ENCODE results near the gene HRH3.

The HRH3 gene

DNA sequence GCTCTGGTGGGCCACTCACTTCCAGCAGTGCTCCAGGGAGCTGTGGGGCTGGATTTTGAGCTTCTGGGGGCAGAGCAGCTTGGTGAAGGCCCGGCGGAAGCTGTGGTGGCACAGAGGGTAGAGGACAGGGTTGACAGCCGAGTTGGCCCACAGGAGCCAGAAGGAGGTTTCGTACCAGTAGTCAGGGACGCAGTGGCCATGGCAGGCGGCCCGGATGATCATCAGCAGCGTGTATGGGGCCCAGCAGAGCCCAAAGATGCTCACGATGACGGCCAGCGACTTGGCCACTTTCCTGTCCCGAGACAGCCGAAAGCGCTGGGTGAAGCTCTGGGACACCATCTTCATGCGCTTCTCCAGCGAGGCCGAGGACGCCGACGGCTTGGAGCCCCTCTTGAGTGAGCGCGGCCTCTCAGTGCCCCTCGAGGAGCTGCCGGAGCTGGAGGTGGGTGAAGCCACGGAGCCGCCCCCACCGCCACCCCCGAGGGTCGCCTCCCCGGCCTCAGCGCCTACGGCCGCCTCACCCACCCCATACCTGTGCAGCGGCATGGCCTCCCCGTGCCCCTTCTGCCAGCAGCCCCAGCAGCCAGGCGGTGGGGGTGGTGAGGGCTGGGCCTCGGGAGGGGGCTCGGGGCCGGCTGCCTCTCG, 4.0 kb downstream of the HRH3 start:
- H3K4me3 ChIP-seq (ENCODE audit: low read depth, low read length) = no peak overlapping the region
- no peak for DNase-seq (ENCODE audit: low read depth)
- TF ChIP-seq, protein P1, sequence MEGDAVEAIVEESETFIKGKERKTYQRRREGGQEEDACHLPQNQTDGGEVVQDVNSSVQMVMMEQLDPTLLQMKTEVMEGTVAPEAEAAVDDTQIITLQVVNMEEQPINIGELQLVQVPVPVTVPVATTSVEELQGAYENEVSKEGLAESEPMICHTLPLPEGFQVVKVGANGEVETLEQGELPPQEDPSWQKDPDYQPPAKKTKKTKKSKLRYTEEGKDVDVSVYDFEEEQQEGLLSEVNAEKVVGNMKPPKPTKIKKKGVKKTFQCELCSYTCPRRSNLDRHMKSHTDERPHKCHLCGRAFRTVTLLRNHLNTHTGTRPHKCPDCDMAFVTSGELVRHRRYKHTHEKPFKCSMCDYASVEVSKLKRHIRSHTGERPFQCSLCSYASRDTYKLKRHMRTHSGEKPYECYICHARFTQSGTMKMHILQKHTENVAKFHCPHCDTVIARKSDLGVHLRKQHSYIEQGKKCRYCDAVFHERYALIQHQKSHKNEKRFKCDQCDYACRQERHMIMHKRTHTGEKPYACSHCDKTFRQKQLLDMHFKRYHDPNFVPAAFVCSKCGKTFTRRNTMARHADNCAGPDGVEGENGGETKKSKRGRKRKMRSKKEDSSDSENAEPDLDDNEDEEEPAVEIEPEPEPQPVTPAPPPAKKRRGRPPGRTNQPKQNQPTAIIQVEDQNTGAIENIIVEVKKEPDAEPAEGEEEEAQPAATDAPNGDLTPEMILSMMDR (IDR thresholded peaks at IDR 0.05; ENCODE audit: low read depth, low read length) = no peak
- TF ChIP-seq, protein P2, sequence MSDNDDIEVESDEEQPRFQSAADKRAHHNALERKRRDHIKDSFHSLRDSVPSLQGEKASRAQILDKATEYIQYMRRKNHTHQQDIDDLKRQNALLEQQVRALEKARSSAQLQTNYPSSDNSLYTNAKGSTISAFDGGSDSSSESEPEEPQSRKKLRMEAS (IDR thresholded peaks at IDR 0.05; ENCODE audit: low read depth, low read length) = no peak
- TF ChIP-seq MYC (IDR thresholded peaks at IDR 0.05; ENCODE audit: low read depth, low read length) = no peak
- no peak for TF ChIP-seq POLR2A (IDR thresholded peaks at IDR 0.05; ENCODE audit: extremely low read depth, insufficient read length)

DNA sequence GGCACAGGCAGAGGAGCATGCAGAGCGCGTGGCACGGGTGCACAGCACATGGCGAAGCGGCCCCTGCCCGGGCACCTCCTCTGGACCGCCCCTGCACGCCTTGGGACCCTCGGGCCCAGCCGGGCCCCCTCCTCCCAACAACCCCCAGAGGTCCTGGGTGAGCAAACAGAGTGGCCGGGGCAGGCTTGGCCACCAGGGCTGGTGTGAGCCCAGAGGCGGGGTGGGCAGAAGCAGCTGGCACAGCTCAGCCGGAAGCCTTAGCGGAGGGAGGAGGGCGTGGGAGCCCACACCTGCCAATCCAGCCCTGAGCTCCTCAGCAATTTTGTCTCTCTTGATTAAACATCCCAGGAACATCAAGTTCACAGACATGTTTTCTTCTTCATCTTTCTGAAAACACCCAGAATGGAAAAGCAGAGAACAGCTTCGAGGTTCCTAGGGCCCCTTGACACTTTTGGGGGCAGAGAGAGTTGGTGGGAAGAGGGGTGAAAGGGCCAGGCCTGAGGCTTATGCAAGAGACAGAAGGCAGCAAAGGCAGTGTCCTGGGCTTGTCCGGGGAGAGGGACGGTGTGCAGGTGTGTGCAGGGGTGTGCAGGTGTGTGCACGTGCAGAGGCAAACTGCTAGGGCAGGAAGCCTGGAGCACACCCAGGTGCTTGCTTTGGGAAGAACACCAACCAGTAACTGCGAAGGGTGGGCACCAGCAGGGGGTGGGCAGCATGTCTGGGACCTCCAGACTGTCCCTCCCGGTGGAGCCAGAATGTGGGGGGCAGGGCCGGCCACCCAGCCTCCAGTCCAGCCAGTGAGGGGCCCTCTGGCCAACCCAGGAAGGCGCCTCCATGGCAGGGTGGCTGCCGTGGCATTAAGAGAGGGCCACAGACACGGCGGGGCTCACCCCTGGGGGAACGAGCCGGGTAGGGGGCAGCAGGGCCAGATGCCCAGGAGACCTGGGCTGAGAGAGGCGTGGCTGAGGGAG, 4.8 kb downstream of the HRH3 start:
- H3K4me3 ChIP-seq (ENCODE audit: low read depth, low read length) = no peak overlapping the region
- no peak for TF ChIP-seq POLR2A (IDR thresholded peaks at IDR 0.05; ENCODE audit: extremely low read depth, insufficient read length)
- TF ChIP-seq, protein P1 (IDR thresholded peaks at IDR 0.05; ENCODE audit: low read depth, low read length) = no peak
- TF ChIP-seq, protein P2 (IDR thresholded peaks at IDR 0.05; ENCODE audit: low read depth, low read length) = no peak
- no peak for TF ChIP-seq MYC (IDR thresholded peaks at IDR 0.05; ENCODE audit: low read depth, low read length)
- no peak for DNase-seq (ENCODE audit: low read depth)

DNA sequence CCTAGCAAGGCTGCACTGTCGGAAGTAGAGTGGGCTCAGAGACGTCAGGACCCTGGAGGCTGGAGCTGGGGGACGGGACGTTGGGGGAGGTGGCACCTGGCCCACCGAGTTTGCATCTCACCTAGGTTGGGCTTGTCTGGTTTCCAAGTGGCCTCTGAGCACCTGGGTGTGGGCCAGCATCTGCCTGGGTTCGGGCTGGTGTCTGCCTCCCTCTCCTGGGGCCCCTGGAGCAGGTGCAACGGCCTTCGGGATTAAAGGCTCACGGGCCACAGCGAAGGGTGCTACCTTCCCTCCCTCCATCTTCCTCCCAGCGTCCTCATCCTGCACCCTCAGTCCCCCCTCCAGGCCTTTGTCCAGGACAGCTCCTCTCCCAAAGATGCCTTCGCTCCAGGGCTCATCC, 6.0 kb downstream of the HRH3 start:
- H3K4me3 ChIP-seq (ENCODE audit: low read depth, low read length) = no peak overlapping the region
- DNase-seq (ENCODE audit: low read depth) = no peak
- TF ChIP-seq, protein P2 (IDR thresholded peaks at IDR 0.05; ENCODE audit: low read depth, low read length) = no peak
- no peak for TF ChIP-seq POLR2A (IDR thresholded peaks at IDR 0.05; ENCODE audit: extremely low read depth, insufficient read length)
- no peak for TF ChIP-seq MYC (IDR thresholded peaks at IDR 0.05; ENCODE audit: low read depth, low read length)
- TF ChIP-seq, protein P1 (IDR thresholded peaks at IDR 0.05; ENCODE audit: low read depth, low read length) = no peak

DNA sequence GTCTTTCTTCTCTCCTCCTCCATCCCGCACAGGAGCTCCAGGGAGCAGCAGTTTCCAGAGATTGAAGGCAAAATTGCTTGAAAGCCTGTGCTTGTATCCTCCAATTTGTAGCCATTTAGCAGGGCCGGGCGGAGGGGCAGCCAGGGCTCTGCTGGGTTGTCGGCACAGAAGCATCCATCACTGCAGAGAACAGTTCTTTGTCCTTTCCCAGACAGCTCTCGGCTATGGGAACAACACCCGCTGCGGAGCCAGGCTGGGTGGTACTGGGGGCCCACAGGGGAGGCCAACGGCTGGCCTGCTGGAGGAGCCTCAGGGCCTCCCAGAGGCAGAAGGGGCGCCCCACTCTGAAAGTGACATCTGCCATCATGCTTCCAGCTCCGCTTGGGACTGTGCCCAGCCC, 7.8 kb downstream of the HRH3 start:
- no peak overlapping the region for H3K4me3 ChIP-seq (ENCODE audit: low read depth, low read length)
- no peak for DNase-seq (ENCODE audit: low read depth)
- TF ChIP-seq POLR2A (IDR thresholded peaks at IDR 0.05; ENCODE audit: extremely low read depth, insufficient read length) (no peak), MYC (IDR thresholded peaks at IDR 0.05; ENCODE audit: low read depth, low read length) (no peak)
- TF ChIP-seq, protein P1 (IDR thresholded peaks at IDR 0.05; ENCODE audit: low read depth, low read length) = no peak
- TF ChIP-seq, protein P2 (IDR thresholded peaks at IDR 0.05; ENCODE audit: low read depth, low read length) = no peak

DNA sequence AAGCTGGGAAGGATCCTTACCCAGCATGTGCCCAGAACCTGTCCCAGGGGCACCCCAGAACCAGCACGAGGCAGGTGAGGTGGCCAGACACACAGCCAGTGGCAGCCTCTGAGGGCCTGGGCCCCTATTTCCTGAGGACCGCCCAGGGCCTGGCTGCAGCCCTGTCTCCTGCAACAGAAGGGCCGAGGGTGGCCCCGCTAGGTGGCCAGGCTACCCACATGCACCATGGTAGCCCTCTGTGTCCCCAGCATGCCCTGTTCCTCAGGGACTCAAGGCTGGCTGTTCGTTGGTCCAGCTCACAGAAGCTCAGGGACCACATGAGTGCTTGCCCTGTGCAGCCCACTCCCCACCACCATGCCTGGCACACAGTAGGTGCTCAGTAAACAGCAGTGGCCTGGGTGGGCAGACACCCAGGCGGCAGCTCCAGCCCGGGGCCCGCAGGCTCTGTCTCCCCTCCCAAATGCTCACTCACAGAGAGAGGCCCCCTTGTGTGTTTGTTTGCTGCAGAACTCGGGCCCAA, 8.2 kb downstream of the HRH3 start:
- DNase-seq (ENCODE audit: low read depth) = no peak
- H3K4me3 ChIP-seq (ENCODE audit: low read depth, low read length) = no peak overlapping the region
- TF ChIP-seq, protein P1 (IDR thresholded peaks at IDR 0.05; ENCODE audit: low read depth, low read length) = no peak
- TF ChIP-seq POLR2A (IDR thresholded peaks at IDR 0.05; ENCODE audit: extremely low read depth, insufficient read length) (no peak), MYC (IDR thresholded peaks at IDR 0.05; ENCODE audit: low read depth, low read length) (no peak)
- TF ChIP-seq, protein P2 (IDR thresholded peaks at IDR 0.05; ENCODE audit: low read depth, low read length) = no peak
